NCI-H524 treated with DMSO at 0.1 percent for 48 hours (cell line): ENCODE measurements around the gene JMJD8.
"Not testable (repeated sequence)": the region's sequence is repeated elsewhere in the genome, so short reads cannot be mapped to it uniquely, and the experiment has no call there.

Source experiments
- DNase-seq: peaks from one replicate; lab custom pipeline; 2025; lab: John Stamatoyannopoulos, UW

Gene JMJD8

DNA sequence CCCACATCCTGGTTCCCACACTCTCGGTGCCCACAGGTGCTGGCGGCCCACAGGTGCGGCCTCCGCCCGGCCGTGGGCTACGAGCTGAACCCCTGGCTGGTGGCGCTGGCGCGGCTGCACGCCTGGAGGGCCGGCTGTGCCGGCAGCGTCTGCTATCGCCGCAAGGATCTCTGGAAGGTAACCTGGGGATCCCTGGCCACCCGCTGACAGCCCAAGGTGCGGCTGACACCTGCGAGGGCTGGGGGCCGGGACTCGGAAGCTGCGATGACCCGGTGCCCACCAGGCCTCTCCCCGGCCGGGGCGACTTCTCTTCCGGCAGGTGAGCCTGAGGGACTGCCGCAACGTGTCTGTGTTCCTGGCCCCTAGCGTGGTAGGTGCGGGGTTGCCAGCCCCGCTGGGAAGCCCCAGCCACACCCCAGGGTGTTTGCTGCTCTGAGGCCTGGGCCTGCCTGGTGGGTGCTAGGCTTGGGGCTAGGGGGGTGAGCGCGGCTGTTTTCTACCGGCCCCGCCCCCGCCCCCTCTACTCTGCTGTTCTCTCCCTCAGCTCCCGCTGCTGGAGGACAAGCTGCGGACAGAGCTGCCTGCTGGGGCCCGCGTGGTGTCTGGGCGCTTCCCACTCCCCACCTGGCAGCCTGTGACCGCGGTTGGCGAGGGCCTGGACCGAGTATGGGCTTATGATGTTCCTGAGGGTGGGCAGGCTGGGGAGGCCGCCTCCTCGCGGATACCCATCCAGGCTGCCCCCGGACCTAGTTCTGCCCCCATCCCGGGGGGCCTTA, 37.8 kb upstream of the JMJD8 start:
- no peak for DNase-seq

DNA sequence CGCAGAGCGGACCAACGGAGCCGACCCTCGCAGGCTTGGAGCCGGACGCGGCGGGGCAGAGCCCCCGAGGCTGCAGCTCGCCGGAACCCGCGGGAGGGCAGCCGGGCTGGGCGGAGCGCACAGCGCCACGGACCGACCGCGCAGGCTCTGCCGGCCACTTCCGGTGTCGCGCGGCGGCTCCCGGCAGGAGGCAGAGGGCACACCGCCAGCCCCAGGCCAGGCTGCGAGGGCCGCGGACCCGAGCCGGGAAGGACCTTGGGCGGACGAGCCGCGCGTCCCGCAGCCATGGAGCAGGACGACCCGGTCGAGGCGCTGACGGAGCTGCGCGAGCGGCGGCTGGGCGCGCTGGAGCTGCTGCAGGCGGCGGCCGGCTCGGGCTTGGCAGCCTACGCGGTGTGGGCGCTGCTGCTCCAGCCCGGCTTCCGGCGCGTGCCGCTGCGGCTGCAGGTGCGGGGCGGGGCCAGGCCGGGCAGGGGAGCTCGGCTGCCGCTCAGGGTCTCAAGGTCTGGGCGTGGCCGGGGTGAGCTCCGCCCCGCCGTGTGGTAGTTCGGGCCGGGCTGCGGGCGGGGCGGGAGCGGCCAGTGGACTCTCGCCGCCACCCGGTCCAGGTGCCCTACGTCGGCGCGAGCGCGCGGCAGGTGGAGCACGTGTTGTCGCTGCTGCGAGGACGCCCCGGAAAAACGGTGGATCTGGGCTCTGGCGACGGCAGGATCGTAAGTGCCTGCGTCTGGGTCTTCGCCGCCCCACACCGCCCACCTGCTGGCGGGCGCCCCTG, 37.0 kb upstream of the JMJD8 start, which contains the start of gene ANTKMT:
TSS of gene ANTKMT (plus strand) at position 157 of the 775 bp plus-strand sequence. CDS start at position 286, 129 bp downstream.
- no peak for DNase-seq

DNA sequence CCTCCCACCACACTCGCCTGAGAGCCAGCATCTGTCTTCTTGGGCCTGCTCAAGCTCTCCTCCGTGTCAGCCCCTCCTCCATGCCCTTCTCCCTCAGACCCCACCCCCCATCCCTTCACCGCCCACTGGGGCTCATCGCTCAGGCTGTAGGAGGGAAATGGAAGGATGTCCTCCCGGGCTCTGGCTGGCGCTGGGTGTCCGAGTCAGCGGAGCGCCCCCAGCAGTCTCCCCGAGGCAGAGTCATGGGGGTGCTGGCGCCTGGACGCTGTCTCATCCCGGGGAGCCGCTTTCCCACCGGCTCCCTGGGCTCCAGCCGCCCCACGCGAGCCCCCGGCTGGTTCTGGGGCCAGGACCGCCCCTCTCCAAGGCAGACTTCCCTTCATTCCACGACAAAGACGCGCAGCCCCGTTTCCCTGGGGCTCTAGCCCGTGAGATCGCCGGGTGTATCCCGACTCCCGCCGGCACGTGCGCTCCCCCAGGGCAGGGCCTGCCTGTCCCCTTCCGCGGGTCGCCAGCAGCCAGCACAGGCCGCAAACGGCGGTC, 36.4 kb upstream of the JMJD8 start:
- peak; percentile 64 for DNase-seq

DNA sequence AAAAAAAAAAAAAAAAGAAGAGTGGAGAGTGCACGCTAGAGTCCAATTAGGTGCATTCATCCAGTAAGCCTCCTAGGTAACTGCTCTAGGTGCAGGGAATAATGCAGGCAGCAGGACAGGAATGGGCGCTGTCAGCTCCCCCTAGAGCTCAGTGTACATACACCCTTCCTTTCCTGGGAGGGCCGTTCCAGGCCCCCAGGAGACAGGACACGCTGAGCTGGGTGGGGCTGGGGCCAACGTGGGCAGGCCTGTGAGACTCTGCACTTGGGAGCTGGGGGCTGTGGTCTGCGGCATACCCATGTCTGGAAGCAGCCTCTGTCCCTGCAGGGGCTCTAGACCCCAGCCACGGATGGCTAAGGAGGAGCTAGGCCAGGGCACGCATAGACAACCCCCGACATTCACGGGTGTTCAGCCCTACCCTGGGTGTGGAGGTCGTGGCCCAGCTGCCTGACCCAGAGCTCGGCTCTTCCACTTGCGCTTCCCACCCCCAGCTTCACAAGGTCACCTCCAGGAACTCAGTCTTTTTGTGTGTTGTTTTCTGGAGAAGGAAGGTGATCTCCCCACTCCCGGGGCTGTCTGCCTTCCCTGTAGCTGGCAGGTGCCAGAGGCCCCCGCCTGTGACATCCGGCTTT, 35.8 kb upstream of the JMJD8 start:
- DNase-seq, result no peak

DNA sequence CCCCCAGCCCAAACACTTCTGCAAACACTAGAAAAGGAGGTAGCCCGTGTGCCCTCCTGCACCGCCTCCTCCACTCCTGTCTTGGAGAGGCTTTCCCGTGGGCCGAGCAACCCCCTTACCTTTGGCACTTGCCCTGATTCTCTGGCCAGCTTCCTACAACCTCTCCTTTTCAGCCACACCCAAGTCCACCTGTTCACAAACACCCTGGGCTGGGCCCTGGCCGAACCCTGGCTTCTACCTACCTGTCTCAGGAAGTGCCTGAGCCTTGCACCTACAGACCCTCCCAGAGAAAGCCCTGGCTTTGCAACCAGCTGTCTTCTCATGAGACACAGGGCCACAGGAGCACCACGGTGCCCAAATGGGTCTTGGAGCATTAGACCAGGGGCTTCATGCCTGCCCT, 34.8 kb upstream of the JMJD8 start:
- no peak for DNase-seq

DNA sequence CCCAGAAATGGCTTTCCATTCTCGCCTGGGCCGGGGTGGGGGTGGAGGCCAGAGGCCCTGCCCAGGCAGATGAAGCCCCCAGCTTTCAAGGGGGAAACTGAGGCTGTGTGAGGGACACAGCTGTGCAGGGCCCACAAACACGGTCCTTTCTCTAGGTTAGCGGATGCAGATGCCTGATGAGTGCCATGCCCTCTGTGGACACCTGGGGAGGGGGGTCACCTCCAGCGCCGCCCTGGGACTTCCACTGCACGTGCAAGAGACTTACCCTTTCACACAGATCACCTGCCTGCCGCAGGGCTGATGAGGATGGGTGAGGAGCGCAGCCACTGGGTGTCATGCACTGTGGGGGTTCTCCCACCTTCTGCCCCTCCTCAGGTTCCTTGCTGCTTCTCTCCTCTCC, 34.3 kb upstream of the JMJD8 start:
- DNase-seq, result no peak

DNA sequence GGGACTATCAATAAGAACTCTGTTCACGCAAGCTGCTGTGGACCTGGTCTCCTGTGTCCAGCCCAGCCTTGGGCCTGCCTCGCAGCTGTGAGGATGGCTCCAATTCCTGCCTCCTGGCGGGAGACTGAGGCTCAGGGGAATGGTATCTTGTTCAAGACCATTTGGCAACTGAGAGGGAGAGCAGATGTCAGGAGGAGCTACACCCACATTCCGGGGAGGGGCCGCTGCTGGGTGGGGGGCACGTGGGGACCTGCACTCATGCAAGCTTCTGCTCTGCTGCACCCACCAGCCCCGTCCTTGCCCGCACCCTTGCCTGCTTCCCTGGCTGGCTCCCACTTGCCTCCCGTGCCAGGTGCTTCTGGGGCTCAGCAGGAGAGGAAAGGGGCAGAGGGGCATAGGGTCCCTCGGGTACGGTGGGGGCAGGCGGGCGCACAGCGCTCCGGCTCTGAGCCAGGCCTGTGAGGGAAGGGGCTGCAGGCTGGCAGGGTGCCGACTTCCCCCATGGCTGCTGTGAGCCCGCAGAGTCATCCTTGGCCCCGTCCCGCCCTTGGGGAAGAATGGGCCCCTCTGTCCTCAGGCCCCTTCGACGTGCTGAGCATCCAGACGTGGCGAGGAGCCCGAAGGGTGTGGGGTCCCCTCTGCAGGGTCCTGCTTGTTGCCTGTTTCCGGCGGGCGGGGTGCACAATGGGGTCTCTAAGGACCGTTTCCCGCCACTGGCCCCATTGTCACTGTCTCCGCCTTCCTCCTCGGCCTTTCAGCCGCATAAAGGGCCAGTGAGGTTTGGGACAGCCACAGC, 33.5 kb upstream of the JMJD8 start:
- DNase-seq, result no peak

DNA sequence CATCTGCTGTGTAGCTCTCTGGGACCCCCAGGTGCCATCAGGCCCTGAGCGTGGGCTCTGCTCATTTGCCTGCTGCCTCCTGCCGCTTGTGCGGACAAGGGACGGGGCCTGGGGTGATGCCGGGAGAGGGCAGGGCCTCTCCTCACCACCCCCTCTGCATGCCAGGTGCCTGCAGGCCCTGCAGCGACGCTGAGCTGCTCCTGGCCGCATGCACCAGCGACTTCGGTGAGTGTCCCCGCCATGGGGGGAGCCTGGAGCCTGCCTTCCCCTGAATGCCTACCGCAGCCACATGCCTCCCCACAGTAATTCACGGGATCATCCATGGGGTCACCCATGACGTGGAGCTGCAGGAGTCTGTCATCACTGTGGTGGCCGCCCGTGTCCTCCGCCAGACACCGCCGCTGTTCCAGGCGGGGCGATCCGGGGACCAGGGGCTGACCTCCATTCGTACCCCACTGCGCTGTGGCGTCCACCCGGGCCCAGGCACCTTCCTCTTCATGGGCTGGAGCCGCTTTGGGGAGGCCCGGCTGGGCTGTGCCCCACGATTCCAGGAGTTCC, 32.7 kb upstream of the JMJD8 start:
- DNase-seq, result no peak

DNA sequence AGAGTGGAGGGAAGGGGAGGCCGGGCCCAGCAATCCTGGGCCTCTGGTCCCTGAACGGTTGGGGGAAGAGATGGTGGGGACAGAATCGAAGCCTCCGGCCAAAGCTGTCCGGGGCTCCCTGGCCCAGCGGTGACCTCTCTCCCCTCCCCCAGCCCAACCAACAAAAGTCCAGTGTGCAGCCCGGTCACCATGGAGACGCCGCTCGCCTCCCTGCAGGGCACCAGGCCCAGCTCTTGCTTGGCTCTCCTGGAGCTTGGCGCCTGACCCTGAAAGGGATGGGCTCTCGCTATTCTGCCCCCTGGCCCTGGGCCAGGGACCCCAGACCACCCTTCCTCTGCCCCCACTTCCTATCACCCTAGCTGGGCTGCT, 32.0 kb upstream of the JMJD8 start:
- DNase-seq, result no peak

DNA sequence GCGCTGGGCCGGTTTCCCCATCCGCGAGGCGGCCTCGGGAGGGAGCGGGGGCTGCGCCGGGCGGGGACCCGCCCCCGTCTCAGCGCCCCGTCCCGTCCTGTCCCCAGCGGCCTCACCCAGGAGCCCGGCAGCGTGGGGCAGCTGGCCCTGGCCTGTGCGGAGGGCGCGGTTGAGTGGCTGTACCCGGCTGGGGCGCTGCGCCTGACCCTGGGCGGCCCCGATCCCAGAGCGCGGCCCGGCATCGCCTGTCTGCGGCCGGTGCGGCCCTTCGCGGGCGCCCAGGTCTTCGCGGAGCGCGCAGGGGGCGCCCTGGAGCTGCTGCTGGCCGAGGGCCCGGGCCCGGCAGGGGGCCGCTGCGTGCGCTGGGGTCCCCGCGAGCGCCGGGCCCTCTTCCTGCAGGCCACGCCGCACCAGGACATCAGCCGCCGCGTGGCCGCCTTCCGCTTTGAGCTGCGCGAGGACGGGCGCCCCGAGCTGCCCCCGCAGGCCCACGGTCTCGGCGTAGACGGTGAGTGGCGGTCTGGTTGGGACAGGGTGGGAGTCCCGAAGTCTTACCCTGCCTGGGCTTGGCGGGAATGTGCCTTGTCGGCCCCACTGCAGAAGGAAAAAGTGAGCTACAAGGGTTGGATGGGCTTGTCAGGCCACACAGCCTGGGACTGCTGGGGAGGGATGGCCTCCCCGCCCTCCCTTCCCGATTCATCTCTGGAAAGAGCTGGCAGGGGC, 31.5 kb upstream of the JMJD8 start:
- no peak for DNase-seq

DNA sequence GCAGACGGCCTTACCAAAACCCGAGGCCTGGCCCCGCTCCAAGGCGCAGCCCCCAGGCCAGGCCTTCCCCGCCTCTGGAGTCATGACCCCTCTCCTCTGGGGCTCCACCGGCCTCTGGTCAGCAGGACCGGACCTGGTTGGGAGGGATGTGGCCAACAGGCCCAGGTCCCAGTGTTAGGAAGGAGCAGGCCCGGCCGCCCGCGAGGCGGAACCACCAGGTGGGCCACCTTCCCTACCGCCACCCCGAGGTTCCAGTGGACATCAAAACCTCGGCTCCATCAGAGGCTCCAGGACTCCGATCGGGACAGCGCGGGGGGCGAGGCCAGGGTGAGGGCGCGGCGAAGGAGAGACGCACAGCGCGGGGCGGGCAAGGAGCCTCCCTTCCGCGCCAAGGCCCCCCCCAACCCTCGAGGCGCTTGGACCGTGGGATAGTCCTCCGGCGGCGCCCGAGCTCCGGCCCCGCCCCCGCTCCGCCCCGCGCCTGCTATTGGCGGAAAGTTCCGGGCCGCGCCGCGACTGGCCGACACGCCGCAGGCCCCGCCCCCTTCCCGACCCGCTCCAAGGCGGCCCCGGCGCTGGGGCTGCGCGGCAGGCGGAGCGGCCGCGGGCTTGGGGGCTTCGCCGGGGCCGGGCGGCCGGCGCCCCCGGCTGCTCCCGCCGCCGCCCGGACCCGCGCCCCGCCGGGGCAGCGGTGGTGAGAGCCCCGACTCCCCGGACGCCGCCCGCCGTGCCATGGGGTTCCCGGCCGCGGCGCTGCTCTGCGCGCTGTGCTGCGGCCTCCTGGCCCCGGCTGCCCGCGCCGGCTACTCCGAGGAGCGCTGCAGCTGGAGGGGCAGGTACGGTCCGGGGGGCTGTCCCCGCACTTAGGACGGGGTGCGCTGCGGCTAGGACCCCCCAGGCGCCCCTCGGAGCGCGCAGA, 30.7 kb upstream of the JMJD8 start, which contains the start of gene METRN:
TSS of gene METRN (plus strand) at position 561 of the 919 bp plus-strand sequence. CDS start at position 733, 172 bp downstream.
- DNase-seq, result peak; percentile 18

DNA sequence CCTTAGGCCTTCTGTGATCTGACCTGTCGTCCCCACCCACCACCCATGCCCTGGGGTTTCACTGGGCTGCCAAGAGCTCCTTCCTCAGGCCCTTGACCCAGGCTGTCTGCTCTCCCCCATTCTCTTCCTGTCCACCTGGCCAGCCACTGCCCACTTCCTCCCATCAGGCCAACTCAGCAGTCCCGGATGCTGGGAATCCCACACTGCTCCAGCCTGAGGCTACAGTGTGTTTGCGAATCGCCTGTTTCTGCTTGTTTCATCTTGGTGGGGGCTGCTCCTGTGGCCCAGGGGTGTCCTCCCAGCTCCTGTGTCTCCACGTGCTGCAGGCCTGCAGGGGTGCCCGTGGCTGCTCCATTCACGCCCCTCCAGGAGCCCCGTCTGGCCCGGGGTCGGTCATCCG, 29.9 kb upstream of the JMJD8 start:
- DNase-seq, result no peak

DNA sequence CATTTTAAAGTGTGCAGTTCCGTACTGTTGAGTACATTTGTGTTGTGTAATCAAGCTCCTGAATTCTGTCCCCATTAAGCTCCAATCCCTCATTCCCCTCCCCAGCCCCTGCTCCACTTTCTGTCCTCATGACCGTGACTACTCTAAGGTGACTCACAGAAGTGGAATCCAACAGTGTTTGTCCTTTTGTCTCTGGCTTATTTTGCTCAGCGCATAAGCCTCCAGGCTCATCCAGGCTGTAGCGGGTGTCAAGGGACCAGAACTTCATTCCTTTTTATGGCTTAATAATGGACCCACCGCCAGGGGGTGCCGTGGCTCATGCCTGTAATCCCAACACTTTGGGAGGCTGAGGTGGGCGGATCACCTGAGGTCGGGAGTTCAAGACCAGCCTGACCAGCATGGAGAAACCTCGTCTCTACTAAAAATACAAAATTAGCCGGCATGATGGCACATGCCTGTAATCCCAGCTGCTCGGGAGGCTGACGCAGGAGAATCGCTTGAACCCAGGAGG, 28.7 kb upstream of the JMJD8 start:
- not testable (repeated sequence) for DNase-seq

DNA sequence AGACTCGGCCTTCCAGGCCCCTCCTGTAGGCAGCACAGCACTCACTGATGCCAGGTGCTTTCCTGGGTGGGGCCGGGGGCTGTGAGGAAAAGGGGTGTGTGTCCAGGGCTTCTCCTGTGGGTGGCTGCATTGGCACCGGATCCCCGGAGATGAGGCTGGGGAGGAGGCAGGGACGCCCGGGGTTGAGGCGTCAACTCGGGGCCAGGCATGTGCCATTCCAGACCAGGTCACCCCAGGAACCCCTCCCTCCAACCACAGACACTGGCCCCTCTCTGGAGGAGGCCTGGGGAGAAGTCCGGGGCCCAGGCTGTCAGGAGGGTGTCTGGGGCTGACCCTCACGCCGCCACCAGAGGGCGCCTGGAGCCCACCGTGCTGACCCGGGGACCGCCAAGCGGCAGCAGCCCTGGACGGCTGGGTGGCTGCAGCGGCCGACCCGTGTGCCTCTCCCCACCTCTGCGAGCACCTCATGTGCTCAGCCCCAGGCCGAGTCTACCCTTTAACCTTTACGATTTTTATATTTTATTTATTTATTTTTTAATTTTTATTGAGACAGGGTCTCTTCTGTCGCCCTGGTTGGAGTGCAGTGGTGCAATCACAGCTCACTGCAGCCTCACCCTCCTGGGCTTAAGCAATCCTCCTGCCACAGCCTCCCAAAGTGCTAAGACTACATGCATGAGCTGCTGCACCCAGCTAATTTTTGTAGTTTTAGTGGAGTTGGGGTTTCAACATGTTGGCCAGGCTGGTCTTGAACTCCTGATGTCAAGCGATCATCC, 27.6 kb upstream of the JMJD8 start:
- no peak for DNase-seq

DNA sequence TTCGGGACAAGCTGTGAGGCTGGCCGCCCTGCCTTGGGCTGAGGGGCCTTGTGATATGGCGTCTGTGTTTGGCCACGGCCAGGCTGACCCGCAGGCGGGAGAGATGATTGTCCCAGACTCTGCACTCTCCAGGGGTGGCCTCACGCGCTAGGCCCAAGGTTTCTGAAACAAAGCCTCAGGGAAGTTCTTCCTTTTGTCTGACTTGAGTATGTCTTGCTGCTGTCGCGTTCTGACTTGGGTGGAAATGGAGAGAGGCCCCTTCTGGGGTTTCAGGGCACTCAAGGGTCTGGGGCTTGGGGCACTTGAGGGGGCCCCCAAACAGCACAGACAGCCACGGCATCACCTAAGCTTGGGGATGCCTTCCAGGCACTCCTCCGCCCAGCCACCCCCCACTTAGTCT, 26.9 kb upstream of the JMJD8 start:
- DNase-seq, result no peak

DNA sequence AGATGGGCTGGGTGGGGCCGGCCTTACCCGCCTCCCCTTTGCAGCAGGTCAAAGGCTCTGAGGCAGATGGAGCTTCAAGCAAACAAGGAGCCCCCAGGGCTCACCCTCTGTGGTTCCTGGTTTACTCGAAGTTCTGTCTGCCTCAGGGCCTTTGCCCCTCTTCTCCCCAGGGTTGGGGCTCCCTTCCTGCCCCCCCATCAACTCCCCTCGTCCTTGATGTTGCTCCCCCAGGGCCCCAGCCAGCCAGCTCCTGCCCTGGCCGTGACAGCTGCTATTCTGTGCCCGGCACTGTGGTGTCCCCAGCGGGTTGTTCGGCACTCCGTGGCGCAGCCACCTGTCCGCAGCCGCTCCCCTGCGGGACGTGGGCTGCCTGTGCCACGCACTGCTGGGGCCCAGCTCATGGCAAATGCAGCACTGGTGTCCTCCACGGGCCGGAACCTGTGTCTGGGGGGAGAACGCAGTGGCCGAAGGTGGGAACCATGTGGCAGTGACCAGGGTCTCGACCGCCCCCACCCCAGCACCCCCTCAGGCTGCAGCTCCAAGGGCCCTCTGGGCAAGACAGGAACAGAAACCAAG, 26.5 kb upstream of the JMJD8 start:
- no peak for DNase-seq

DNA sequence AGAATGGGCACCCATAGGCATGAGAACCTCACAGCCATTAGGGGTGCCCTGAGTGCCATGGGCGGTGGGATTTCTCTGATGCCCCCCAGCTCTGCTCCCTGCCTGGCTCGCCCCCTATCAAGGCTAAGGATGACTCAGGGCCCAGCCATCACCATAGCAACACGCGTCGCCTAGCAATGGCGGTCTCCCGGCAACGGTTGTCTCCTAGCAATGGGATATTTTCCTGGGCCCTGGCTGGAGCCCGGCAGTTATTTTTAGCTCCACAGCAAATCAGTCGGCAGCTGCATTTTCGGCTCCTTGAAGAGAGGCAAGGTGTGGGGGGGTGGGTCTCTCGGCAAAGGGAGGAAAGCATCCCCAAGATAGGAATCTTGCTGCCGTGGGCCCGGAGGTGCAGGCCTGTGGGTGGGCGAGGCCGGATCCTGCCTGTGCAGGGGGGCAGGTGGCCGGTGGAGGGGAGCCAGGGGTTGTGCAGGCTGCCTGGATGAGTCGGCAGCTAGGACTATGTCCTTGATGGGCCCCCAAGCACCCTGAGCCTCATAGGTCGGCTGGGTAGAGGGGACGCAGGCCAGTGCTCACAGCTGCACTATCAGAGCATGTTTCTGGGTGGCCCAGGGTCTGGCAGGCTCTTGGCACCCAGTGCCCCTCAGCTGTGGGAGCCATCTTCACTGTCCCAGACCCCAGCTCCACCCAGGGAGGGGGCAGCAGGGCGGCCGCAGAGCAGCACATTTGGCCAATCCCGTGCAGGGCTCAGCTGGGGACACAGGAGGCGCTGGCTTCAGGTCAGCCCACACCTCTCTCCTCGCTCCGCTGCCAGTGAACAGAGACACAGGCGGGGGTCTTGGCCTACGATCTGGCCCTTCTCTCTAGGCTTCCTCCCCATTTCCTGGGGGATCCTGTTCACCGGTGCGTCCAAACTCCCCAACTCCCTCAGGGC, 25.7 kb upstream of the JMJD8 start:
- peak; percentile 77 for DNase-seq
